ENCODE data around the gene NSG1. TPM values are rescaled to one million over a fixed set of nuclear protein-coding genes. Genes with fewer than 3 reads are reported as not detected.

Gene NSG1
- total RNA-seq, 1 experiment from 2014 or later = not detected

GRCh38 chr4:4425119-4425690 lies 38.3 kb downstream of the NSG1 start:
- no peaks in the 10 kb centered on the region for H3K79me2 ChIP-seq (ENCODE audit: low read depth)
- H3K4me1 ChIP-seq (replicated peaks; ENCODE audit: insufficient read depth) = no peaks in the 10 kb centered on the region
- H3K27ac ChIP-seq = no peak overlapping the region
- intact Hi-C loops (cut with micrococcal nuclease; ENCODE audit: unreplicated experiment) = no loop called here
- no peak for DNase-seq
- no TSS peak for BruUV-seq (replicated peaks)
- H3K36me3 ChIP-seq (ENCODE audit: low read depth) = no peaks in the 10 kb centered on the region
- H3K9me3 ChIP-seq (ENCODE audit: insufficient read depth, low read depth) = no peaks in the 10 kb centered on the region
- TF ChIP-seq CTCF (conservative IDR thresholded peaks at IDR 0.05) = no peak
- TF ChIP-seq EZH2 (IDR thresholded peaks at IDR 0.05; ENCODE audit: low read depth) = no peak
- no peaks in the 10 kb centered on the region for H3K9me2 ChIP-seq (ENCODE audit: insufficient read depth)
- no peak overlapping the region for H3K4me3 ChIP-seq
- H2AFZ ChIP-seq = no peak overlapping the region
- POLR2A ChIA-PET (ENCODE audit: unreplicated experiment) = no interaction called here
- no peaks in the 10 kb centered on the region for H3F3A ChIP-seq (ENCODE audit: insufficient read depth, low read depth)
- CTCF ChIA-PET = no interaction called here
- no peak overlapping the region for H3K4me2 ChIP-seq
- H3K27me3 ChIP-seq (ENCODE audit: insufficient read depth, low read depth) = no peaks in the 10 kb centered on the region
- H4K20me1 ChIP-seq (ENCODE audit: insufficient read depth) = no peaks in the 10 kb centered on the region

GRCh38 chr4:4425696-4426095 lies 38.8 kb downstream of the NSG1 start:
- Histone ChIP-seq H3K27me3 (ENCODE audit: insufficient read depth, low read depth) (no peaks in the 10 kb centered on the region), H2AFZ (no peak overlapping the region), H3K9me3 (ENCODE audit: insufficient read depth, low read depth) (no peaks in the 10 kb centered on the region), H3K4me2 (no peak overlapping the region), H3K36me3 (ENCODE audit: low read depth) (no peaks in the 10 kb centered on the region), H3K79me2 (ENCODE audit: low read depth) (no peaks in the 10 kb centered on the region), H3F3A (ENCODE audit: insufficient read depth, low read depth) (no peaks in the 10 kb centered on the region), H3K9me2 (ENCODE audit: insufficient read depth) (no peaks in the 10 kb centered on the region), H3K4me3 (no peak overlapping the region), H4K20me1 (ENCODE audit: insufficient read depth) (no peaks in the 10 kb centered on the region), H3K4me1 (replicated peaks; ENCODE audit: insufficient read depth) (no peaks in the 10 kb centered on the region), H3K27ac (no peak overlapping the region)
- intact Hi-C loops (cut with micrococcal nuclease; ENCODE audit: unreplicated experiment) = no loop called here
- ChIA-PET POLR2A (ENCODE audit: unreplicated experiment) (no interaction called here), CTCF (no interaction called here)
- no peak for TF ChIP-seq EZH2 (IDR thresholded peaks at IDR 0.05; ENCODE audit: low read depth)
- no peak for TF ChIP-seq CTCF (conservative IDR thresholded peaks at IDR 0.05)
- DNase-seq = no peak
- BruUV-seq (replicated peaks) = no TSS peak

GRCh38 chr4:4426511-4427120 lies 39.7 kb downstream of the NSG1 start:
- intact Hi-C loops (cut with micrococcal nuclease; ENCODE audit: unreplicated experiment) = no loop called here

More at GRCh38 chr4:4426511-4427120, 39.7 kb downstream of the NSG1 start:
- TF ChIP-seq EZH2 (IDR thresholded peaks at IDR 0.05; ENCODE audit: low read depth) = no peak
- no peak for TF ChIP-seq CTCF (conservative IDR thresholded peaks at IDR 0.05)
- Histone ChIP-seq H3K27ac (no peak overlapping the region), H3F3A (ENCODE audit: insufficient read depth, low read depth) (no peaks in the 10 kb centered on the region), H3K4me1 (replicated peaks; ENCODE audit: insufficient read depth) (no peaks in the 10 kb centered on the region), H3K9me2 (ENCODE audit: insufficient read depth) (no peaks in the 10 kb centered on the region), H3K79me2 (ENCODE audit: low read depth) (no peaks in the 10 kb centered on the region), H3K4me2 (no peak overlapping the region), H3K4me3 (no peak overlapping the region), H2AFZ (no peak overlapping the region), H3K27me3 (ENCODE audit: insufficient read depth, low read depth) (no peaks in the 10 kb centered on the region), H4K20me1 (ENCODE audit: insufficient read depth) (no peaks in the 10 kb centered on the region), H3K36me3 (ENCODE audit: low read depth) (no peaks in the 10 kb centered on the region), H3K9me3 (ENCODE audit: insufficient read depth, low read depth) (no peaks in the 10 kb centered on the region)
- no TSS peak for BruUV-seq (replicated peaks)
- CTCF ChIA-PET = no interaction called here
- DNase-seq = no peak
- POLR2A ChIA-PET (ENCODE audit: unreplicated experiment) = no interaction called here
